AG09309 (cell line): Measurements from ENCODE around the gene NUBPL.

Source experiments
- DNase-seq: peaks from one replicate; pipeline ENCODE4 v3.0.0-alpha.2; 2010; ENCODE audit warnings: low read depth
- H3K4me3 ChIP-seq: 2 replicates; pipeline ENCODE4 v1.5.1; 2011; ENCODE audit warnings: mild to moderate bottlenecking, low read depth, low read length, moderate library complexity; ENCODE audit not compliant: control insufficient read depth
- TF ChIP-seq, protein P1 (sequence below): IDR thresholded peaks from 2 replicates; pipeline ENCODE4 v1.5.1; 2011; ENCODE audit warnings: mild to moderate bottlenecking, low read depth, low read length, inconsistent platforms; ENCODE audit not compliant: insufficient read depth, control insufficient read depth; ENCODE audit errors: missing control alignments

The NUBPL gene

DNA sequence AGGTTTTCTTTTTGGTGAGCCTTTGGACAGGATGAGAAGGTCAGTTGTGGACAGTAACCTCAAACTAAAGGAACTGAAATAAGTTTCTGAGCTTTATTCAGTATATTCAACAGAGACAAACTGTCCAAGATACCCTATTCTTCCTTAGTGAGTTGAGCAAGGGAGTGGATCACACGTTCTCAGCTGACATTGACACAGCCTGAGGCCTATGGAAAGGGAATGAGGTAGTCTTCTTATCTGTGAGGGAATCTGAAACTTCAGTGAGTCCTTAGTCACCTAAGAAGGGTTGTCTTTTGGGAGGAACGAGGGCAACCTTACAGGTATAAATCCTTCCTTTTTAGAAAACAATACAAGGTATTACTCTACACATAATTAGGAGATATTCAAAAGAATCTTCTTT lies 5.0 kb upstream of the NUBPL start:
- no peak overlapping the region for H3K4me3 ChIP-seq
- TF ChIP-seq, protein P1, sequence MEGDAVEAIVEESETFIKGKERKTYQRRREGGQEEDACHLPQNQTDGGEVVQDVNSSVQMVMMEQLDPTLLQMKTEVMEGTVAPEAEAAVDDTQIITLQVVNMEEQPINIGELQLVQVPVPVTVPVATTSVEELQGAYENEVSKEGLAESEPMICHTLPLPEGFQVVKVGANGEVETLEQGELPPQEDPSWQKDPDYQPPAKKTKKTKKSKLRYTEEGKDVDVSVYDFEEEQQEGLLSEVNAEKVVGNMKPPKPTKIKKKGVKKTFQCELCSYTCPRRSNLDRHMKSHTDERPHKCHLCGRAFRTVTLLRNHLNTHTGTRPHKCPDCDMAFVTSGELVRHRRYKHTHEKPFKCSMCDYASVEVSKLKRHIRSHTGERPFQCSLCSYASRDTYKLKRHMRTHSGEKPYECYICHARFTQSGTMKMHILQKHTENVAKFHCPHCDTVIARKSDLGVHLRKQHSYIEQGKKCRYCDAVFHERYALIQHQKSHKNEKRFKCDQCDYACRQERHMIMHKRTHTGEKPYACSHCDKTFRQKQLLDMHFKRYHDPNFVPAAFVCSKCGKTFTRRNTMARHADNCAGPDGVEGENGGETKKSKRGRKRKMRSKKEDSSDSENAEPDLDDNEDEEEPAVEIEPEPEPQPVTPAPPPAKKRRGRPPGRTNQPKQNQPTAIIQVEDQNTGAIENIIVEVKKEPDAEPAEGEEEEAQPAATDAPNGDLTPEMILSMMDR, result no peak
- DNase-seq, result no peak

DNA sequence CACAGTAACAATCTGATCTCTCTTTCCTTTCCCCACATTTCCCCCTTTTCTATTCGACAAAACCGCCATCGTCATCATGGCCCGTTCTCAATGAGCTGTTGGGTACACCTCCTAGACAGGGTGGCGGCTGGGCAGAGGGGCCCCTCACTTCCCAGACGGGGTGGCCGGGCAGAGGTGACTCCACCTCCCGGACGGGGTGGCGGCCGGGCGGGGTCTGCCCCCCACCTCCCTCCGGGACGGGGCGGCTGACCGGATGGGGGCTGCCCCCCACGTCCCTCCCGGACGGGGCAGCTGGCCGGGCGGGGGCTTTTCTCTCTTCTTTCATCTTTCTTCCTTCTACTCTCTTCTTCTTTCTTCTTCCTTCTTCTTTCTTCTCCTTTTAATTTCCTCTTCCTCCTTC lies 1.3 kb upstream of the NUBPL start:
- no peak for DNase-seq
- no peak overlapping the region for H3K4me3 ChIP-seq
- TF ChIP-seq, protein P1, result no peak

DNA sequence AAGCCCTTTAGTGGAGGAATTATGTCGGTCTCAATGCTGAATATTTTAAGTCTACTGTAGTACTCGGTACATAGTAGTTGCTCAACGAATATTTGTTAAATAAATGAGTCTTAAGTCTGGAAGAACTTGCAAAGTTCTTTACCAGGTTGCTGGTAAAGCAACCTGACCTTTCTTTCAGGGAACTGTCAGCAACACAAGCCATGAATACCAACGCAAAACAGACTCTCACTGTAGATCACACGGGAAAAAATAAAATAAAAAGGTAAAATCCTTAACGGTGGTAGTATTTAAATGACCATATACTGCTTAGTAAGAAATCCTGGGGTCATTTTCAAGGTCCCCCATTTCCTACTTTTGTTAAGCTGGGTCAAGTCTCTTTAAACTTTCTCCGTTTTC lies 447 bp upstream of the NUBPL start:
- TF ChIP-seq, protein P1, result no peak
- peak overlapping the region; percentile 93 for H3K4me3 ChIP-seq
- no peak for DNase-seq

DNA sequence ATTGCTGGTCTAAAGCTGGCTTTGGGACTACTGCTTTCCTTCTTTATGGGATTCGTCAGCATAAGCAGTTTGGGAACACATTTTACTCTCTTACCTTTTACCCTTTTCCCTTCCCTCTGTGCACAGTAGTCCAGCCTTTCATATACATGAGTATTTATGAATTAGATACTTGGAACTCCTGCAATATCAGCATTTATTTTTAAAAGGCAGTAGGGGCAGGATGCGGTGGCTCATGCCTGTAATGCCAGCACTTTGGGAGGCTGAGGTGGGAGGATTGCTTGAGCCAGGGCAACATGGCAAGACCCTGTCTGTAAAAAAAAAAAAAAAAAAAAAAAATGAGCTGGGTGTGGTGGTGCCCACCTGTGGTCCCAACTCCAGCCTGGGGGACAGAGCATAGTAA lies 3.0 kb downstream of the NUBPL start:
- DNase-seq, result no peak
- TF ChIP-seq, protein P1, result no peak
- no peak overlapping the region for H3K4me3 ChIP-seq

DNA sequence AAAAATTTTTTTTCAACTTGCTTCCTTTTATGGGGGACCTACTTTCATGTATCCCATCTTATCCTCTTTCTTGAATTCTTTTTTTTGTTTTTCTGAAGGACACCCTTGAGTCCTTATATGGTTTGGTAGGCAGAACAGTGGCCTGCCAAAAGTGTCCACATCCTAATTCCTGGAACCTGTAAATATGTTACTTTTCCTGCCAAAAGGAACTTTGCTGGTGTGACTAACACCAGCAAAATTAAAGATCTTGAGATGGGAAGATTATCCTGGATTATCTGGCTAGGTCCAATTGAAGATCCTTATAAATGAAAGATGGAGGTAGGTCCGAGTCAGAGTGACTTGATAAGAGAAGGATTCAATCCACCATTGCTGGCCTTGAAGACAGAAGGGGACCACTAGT lies 5.3 kb downstream of the NUBPL start:
- H3K4me3 ChIP-seq, result no peak overlapping the region
- TF ChIP-seq, protein P1, result no peak
- no peak for DNase-seq

DNA sequence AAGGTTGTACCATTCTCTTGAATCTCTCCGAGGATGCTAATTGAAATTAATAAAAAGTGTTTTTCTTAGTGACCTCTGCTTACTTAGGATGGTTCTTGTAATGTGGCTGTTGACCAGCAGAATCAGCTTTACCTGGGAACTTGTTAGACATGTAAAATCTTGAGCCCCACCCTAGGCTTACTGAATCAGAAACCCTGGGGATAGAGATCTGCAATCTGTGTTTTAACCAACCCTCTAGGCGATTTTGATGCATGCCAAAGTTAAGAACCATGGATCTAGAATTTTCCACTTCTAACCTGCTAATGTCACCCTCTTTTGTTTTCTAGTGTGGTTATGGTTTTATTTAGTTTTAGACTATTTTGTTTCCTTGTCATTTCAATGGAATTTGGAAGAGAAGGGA lies 6.5 kb downstream of the NUBPL start:
- H3K4me3 ChIP-seq, result no peak overlapping the region
- no peak for DNase-seq
- TF ChIP-seq, protein P1, result no peak

DNA sequence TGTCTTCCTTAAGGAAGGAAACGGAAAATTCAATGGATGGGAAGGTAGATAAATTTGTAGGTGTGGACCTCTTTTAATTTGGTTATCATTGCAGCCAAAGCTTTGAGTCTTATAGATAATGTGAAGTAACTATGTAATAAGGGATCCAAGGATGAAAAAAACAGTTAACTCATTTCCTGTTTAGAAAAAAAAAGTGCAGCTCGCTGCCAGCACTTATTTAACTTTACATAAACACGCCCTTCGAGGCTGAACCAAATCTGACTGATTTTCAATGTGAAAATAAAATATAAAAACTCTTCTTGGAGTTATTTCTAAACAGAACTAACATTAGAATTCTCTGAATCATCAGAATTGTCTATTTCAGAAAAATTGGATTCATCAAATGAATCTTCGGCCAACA lies 7.0 kb downstream of the NUBPL start:
- DNase-seq, result no peak
- H3K4me3 ChIP-seq, result no peak overlapping the region
- TF ChIP-seq, protein P1, result no peak
